Neural progenitor cell (in vitro differentiated cells): Measurements from ENCODE around the gene NALCN.

Experiments
- EZH2 ChIP-seq: fragments of 200-600 bp; sonication (generic); IDR thresholded peaks from 2 replicates; pipeline ENCODE4 v1.6.1; 2017; ENCODE audit warnings: antibody characterized with exemption, mild to moderate bottlenecking, moderate library complexity
- TF ChIP-seq, protein P1 (sequence below): fragments of 200-600 bp; sonication (generic); IDR thresholded peaks from 2 replicates; pipeline ENCODE4 v1.5.1; 2017; ENCODE audit warnings: antibody characterized with exemption, mild to moderate bottlenecking

DNA sequence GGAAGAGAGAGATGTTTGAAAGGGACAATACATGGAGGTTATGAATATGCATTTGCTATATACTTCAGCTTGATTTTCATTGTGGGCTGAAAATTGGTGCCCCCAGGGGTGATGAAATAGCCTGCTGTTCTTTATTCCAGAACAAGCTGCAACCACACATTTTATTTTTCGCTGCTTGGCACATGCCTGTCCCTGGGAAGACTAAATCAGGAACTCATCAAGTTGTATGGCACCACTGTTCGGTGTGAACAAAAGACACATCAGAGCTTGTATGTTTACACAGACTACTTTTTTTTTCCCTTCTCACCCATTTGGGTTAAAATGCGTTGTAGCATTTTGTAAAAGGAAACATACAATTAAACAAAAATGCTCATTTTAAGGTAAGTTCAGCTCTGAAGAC is 230.7 kb downstream of the NALCN start:
- TF ChIP-seq, protein P1, sequence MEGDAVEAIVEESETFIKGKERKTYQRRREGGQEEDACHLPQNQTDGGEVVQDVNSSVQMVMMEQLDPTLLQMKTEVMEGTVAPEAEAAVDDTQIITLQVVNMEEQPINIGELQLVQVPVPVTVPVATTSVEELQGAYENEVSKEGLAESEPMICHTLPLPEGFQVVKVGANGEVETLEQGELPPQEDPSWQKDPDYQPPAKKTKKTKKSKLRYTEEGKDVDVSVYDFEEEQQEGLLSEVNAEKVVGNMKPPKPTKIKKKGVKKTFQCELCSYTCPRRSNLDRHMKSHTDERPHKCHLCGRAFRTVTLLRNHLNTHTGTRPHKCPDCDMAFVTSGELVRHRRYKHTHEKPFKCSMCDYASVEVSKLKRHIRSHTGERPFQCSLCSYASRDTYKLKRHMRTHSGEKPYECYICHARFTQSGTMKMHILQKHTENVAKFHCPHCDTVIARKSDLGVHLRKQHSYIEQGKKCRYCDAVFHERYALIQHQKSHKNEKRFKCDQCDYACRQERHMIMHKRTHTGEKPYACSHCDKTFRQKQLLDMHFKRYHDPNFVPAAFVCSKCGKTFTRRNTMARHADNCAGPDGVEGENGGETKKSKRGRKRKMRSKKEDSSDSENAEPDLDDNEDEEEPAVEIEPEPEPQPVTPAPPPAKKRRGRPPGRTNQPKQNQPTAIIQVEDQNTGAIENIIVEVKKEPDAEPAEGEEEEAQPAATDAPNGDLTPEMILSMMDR: no peak
- TF ChIP-seq EZH2: no peak
